Ishikawa (cell line): ENCODE results near the gene UTP25.

Experiments used
- CEBPB ChIP-seq: IDR thresholded peaks from 2 replicates; pipeline ENCODE4 v1.6.1; 2012
- CREB1 ChIP-seq: IDR thresholded peaks from 2 replicates; pipeline ENCODE4 v1.6.1; 2012; ENCODE audit warnings: low read depth
- EP300 ChIP-seq: IDR thresholded peaks from 2 replicates; pipeline ENCODE4 v1.6.1; 2012; ENCODE audit warnings: borderline replicate concordance
- FOXM1 ChIP-seq: IDR thresholded peaks from 2 replicates; pipeline ENCODE4 v1.6.1; 2012; ENCODE audit warnings: low read depth, borderline replicate concordance
- MAX ChIP-seq: IDR thresholded peaks from 2 replicates; pipeline ENCODE4 v1.6.1; 2012
- NFIC ChIP-seq: IDR thresholded peaks from 2 replicates; pipeline ENCODE4 v1.6.1; 2012
- RAD21 ChIP-seq: IDR thresholded peaks from 2 replicates; pipeline ENCODE4 v1.6.1; 2012; ENCODE audit warnings: low read depth
- TAF1 ChIP-seq: IDR thresholded peaks from 2 replicates; pipeline ENCODE4 v1.6.1; 2012; ENCODE audit warnings: low read depth, mild to moderate bottlenecking
- USF1 ChIP-seq: IDR thresholded peaks from 2 replicates; pipeline ENCODE4 v1.6.1; 2012
- YY1 ChIP-seq: IDR thresholded peaks from 2 replicates; pipeline ENCODE4 v1.6.1; 2012; ENCODE audit warnings: low read depth
- ZBTB7A ChIP-seq: IDR thresholded peaks from 2 replicates; pipeline ENCODE4 v1.6.1; 2012; ENCODE audit warnings: low read depth
- TF ChIP-seq, protein P1 (sequence below): IDR thresholded peaks from 2 replicates; pipeline ENCODE4 v1.6.1; 2012; ENCODE audit warnings: low read depth, mild to moderate bottlenecking

GRCh38 chr1:209893751-209894150, 66.0 kb downstream of the UTP25 start:
- no peak for TF ChIP-seq MAX
- no peak for TF ChIP-seq NFIC
- no peak for TF ChIP-seq EP300
- TF ChIP-seq, protein P1, sequence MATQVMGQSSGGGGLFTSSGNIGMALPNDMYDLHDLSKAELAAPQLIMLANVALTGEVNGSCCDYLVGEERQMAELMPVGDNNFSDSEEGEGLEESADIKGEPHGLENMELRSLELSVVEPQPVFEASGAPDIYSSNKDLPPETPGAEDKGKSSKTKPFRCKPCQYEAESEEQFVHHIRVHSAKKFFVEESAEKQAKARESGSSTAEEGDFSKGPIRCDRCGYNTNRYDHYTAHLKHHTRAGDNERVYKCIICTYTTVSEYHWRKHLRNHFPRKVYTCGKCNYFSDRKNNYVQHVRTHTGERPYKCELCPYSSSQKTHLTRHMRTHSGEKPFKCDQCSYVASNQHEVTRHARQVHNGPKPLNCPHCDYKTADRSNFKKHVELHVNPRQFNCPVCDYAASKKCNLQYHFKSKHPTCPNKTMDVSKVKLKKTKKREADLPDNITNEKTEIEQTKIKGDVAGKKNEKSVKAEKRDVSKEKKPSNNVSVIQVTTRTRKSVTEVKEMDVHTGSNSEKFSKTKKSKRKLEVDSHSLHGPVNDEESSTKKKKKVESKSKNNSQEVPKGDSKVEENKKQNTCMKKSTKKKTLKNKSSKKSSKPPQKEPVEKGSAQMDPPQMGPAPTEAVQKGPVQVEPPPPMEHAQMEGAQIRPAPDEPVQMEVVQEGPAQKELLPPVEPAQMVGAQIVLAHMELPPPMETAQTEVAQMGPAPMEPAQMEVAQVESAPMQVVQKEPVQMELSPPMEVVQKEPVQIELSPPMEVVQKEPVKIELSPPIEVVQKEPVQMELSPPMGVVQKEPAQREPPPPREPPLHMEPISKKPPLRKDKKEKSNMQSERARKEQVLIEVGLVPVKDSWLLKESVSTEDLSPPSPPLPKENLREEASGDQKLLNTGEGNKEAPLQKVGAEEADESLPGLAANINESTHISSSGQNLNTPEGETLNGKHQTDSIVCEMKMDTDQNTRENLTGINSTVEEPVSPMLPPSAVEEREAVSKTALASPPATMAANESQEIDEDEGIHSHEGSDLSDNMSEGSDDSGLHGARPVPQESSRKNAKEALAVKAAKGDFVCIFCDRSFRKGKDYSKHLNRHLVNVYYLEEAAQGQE = no peak
- no peak for TF ChIP-seq CEBPB
- TF ChIP-seq USF1 = no peak
- TF ChIP-seq RAD21 = no peak
- TF ChIP-seq TAF1 = no peak
- TF ChIP-seq CREB1 = no peak
- no peak for TF ChIP-seq YY1
- no peak for TF ChIP-seq FOXM1
- no peak for TF ChIP-seq ZBTB7A
